H9 (cell line): ENCODE measurements around the gene PEPD. TPM values are rescaled to one million over a fixed set of nuclear protein-coding genes. Genes with fewer than 3 reads are reported as not detected.

Source experiments
- DNase-seq: peaks from one replicate; pipeline ENCODE4 v3.0.0-alpha.2; 2017
- H2AFZ ChIP-seq: one replicate; pipeline ENCODE4 v1.6.1; 2013; ENCODE audit warnings: mild to moderate bottlenecking, low read length, control low read depth, moderate library complexity
- H2AK5ac ChIP-seq: 2 replicates; pipeline ENCODE4 v1.6.1; 2013; ENCODE audit warnings: low read length, control low read depth, mixed read lengths; ENCODE audit not compliant: insufficient read length
- H2BK120ac ChIP-seq: one replicate; pipeline ENCODE4 v1.6.1; 2013; ENCODE audit warnings: low read depth, mild to moderate bottlenecking, low read length, control low read depth, inconsistent platforms; ENCODE audit not compliant: poor library complexity, severe bottlenecking
- H2BK12ac ChIP-seq: 2 replicates; pipeline ENCODE4 v1.6.1; 2013; ENCODE audit warnings: low read length, control low read depth, mixed read lengths, low read depth; ENCODE audit not compliant: insufficient read length
- H2BK15ac ChIP-seq: 2 replicates; pipeline ENCODE4 v1.6.1; 2013; ENCODE audit warnings: low read depth, low read length, control low read depth
- H2BK20ac ChIP-seq: one replicate; pipeline ENCODE4 v1.6.1; 2013; ENCODE audit warnings: low read depth, mild to moderate bottlenecking, low read length, control low read depth, inconsistent platforms; ENCODE audit not compliant: poor library complexity, severe bottlenecking
- H2BK5ac ChIP-seq: 2 replicates; pipeline ENCODE4 v1.6.1; 2013; ENCODE audit warnings: low read length, control low read depth, mixed read lengths; ENCODE audit not compliant: insufficient read length
- H3K14ac ChIP-seq: 2 replicates; pipeline ENCODE4 v1.6.1; 2013; ENCODE audit warnings: low read length, control low read depth; ENCODE audit not compliant: insufficient read depth
- H3K18ac ChIP-seq: 2 replicates; pipeline ENCODE4 v1.6.1; 2013; ENCODE audit warnings: low read depth, mild to moderate bottlenecking, mixed read lengths, low read length, control low read depth; ENCODE audit not compliant: insufficient read length
- H3K23ac ChIP-seq: 2 replicates; pipeline ENCODE4 v1.6.1; 2013; ENCODE audit warnings: low read length, control low read depth, mixed read lengths, low read depth; ENCODE audit not compliant: insufficient read length
- H3K23me2 ChIP-seq: 2 replicates; pipeline ENCODE4 v1.6.1; 2013; ENCODE audit warnings: low read depth, mild to moderate bottlenecking, mixed read lengths, low read length, control low read depth; ENCODE audit not compliant: insufficient read length, poor library complexity, severe bottlenecking
- H3K27ac ChIP-seq: 2 replicates; pipeline ENCODE4 v1.5.1; 2013; ENCODE audit warnings: low read length, control low read depth, mixed read lengths, low read depth; ENCODE audit not compliant: insufficient read length
- H3K27me3 ChIP-seq: 2 replicates; pipeline ENCODE4 v1.6.1; 2013; ENCODE audit warnings: low read length, control low read depth, inconsistent platforms; ENCODE audit not compliant: insufficient read depth
- H3K4ac ChIP-seq: 2 replicates; pipeline ENCODE4 v1.6.1; 2013; ENCODE audit warnings: low read depth, mild to moderate bottlenecking, control low read depth, inconsistent platforms, low read length, moderate library complexity
- H3K4me1 ChIP-seq: 2 replicates; pipeline ENCODE4 v1.6.1; 2013; ENCODE audit warnings: low read length, control low read depth, inconsistent platforms; ENCODE audit not compliant: insufficient read depth
- H3K4me2 ChIP-seq: 2 replicates; pipeline ENCODE4 v1.6.1; 2013; ENCODE audit warnings: low read length, control low read depth, mixed read lengths; ENCODE audit not compliant: insufficient read length, insufficient read depth
- H3K56ac ChIP-seq: 2 replicates; pipeline ENCODE4 v1.6.1; 2013; ENCODE audit warnings: low read depth, mild to moderate bottlenecking, mixed read lengths, low read length, control low read depth; ENCODE audit not compliant: insufficient read length
- H3K79me1 ChIP-seq: 2 replicates; pipeline ENCODE4 v1.6.1; 2013; ENCODE audit warnings: low read depth, mild to moderate bottlenecking, moderate library complexity, low read length, control low read depth, inconsistent platforms; ENCODE audit not compliant: insufficient read depth, poor library complexity, severe bottlenecking
- H3K79me2 ChIP-seq: 2 replicates; pipeline ENCODE4 v1.6.1; 2013; ENCODE audit warnings: low read length, control low read depth, inconsistent platforms; ENCODE audit not compliant: insufficient read depth
- H3K9ac ChIP-seq: 2 replicates; pipeline ENCODE4 v1.6.1; 2013; ENCODE audit warnings: low read length, control low read depth, mixed read lengths; ENCODE audit not compliant: insufficient read length; ENCODE audit errors: extremely low read depth
- H3K9me3 ChIP-seq: one replicate; pipeline ENCODE4 v1.6.1; 2013; ENCODE audit warnings: low read depth, low read length, inconsistent platforms; ENCODE audit not compliant: control insufficient read depth
- H3T11ph ChIP-seq: one replicate; pipeline ENCODE4 v1.6.1; 2013; ENCODE audit warnings: mild to moderate bottlenecking, low read length, control low read depth, inconsistent platforms
- H4K20me1 ChIP-seq: one replicate; pipeline ENCODE4 v1.6.1; 2013; ENCODE audit not compliant: control insufficient read depth, insufficient read length, insufficient read depth
- H4K5ac ChIP-seq: 2 replicates; pipeline ENCODE4 v1.6.1; 2013; ENCODE audit warnings: low read depth, mild to moderate bottlenecking, mixed read lengths, low read length, control low read depth; ENCODE audit not compliant: insufficient read length
- H4K8ac ChIP-seq: replicated peaks from 2 replicates; pipeline ENCODE4 v1.6.1; 2013; ENCODE audit warnings: low read length, control low read depth, mixed read lengths, low read depth; ENCODE audit not compliant: insufficient read length
- H4K91ac ChIP-seq: 2 replicates; pipeline ENCODE4 v1.6.1; 2013; ENCODE audit warnings: low read depth, mild to moderate bottlenecking, moderate library complexity, mixed read lengths, low read length, control low read depth; ENCODE audit not compliant: insufficient read length
- H3K27ac Mint-ChIP-seq, 3 experiments: 2 replicates in 2 of 3; 3 replicates in 1 of 3; pipeline ENCODE4 v1.8.0; 2020 to 2021; ENCODE audit warnings: mixed read lengths in 3 of 3, mild to moderate bottlenecking in 1 of 3, moderate library complexity in 1 of 3
- H3K27me3 Mint-ChIP-seq: 2 replicates; pipeline ENCODE4 v1.8.0; 2021; ENCODE audit warnings: low read depth, mild to moderate bottlenecking, moderate library complexity, mixed read lengths
- H3K36me3 Mint-ChIP-seq, 3 experiments: 2 replicates in 2 of 3; 3 replicates in 1 of 3; pipeline ENCODE4 v1.8.0; 2020 to 2021; ENCODE audit warnings: low read depth in 3 of 3, mixed read lengths in 3 of 3; ENCODE audit not compliant: insufficient read depth in 1 of 3
- H3K4me1 Mint-ChIP-seq, 2 experiments: 2 replicates each; pipeline ENCODE4 v1.8.0; 2020; ENCODE audit warnings: mixed read lengths in 2 of 2
- H3K4me3 Mint-ChIP-seq, 2 experiments: 2 replicates in 1 of 2; 3 replicates in 1 of 2; pipeline ENCODE4 v1.8.0; 2020 to 2021; ENCODE audit warnings: mild to moderate bottlenecking in 2 of 2, mixed read lengths in 2 of 2, moderate library complexity in 1 of 2
- H3K9me3 Mint-ChIP-seq, 2 experiments: 2 replicates in 1 of 2; 3 replicates in 1 of 2; pipeline ENCODE4 v1.8.0; 2020; ENCODE audit warnings: mild to moderate bottlenecking in 2 of 2, mixed read lengths in 2 of 2, moderate library complexity in 1 of 2
- CTCF ChIP-seq: fragments of 200-600 bp; sonication (generic); conservative IDR thresholded peaks from 3 replicates; pipeline ENCODE4 v1.8.0; 2021; ENCODE audit warnings: antibody characterized with exemption, mild to moderate bottlenecking
- WGBS: extraction: QIAGEN DNeasy Blood & Tissue Kit; methylation state at CpG from one replicate; pipeline ENCODE4 v1.1.7; 2013; ENCODE audit warnings: missing lambda C conversion rate, low lambda C conversion rate, mixed read lengths; ENCODE audit not compliant: insufficient read length; ENCODE audit errors: extremely low coverage; 5-methylcytosine and 5-hydroxymethylcytosine counted together
- total RNA-seq: library from RNA; stranded (reverse); gene quantifications from 2 replicates; pipeline ENCODE4 v1.2.1, GENCODE V29; 2021

Gene PEPD
- total RNA-seq, 1 experiment from 2014 or later = 52.8 TPM

- H3K56ac ChIP-seq = no peak overlapping the region
- H3K27me3 Mint-ChIP-seq = peaks cover 23% of the 10 kb centered on the region
- H3K79me1 ChIP-seq = no peaks in the 10 kb centered on the region
- H3K79me2 ChIP-seq = no peaks in the 10 kb centered on the region
- no peak for TF ChIP-seq CTCF
- H2BK15ac ChIP-seq = no peak overlapping the region
- no peak overlapping the region for H3K18ac ChIP-seq
- no peaks in the 10 kb centered on the region for H3K36me3 Mint-ChIP-seq
- H3K9me3 Mint-ChIP-seq = no peaks in the 10 kb centered on the region
- H2BK12ac ChIP-seq = no peak overlapping the region
- H4K5ac ChIP-seq = no peak overlapping the region
- no peak overlapping the region for H2BK120ac ChIP-seq
- H3K9me3 ChIP-seq = no peaks in the 10 kb centered on the region
- no peak overlapping the region for H3K4me3 Mint-ChIP-seq
- no peak overlapping the region for H2BK5ac ChIP-seq
- no CpG with 5 or more reads among the region's 12 CpGs for WGBS
- no peaks in the 10 kb centered on the region for H3K23me2 ChIP-seq
- no peak overlapping the region for H4K91ac ChIP-seq
- H3K4me1 Mint-ChIP-seq = peaks cover 5 to 7% of the 10 kb centered on the region in 2 experiments
- no peak overlapping the region for H2AFZ ChIP-seq
- no peak overlapping the region for H3T11ph ChIP-seq
- no peaks in the 10 kb centered on the region for H4K20me1 ChIP-seq
- H3K27me3 ChIP-seq = no peaks in the 10 kb centered on the region
- H3K4me2 ChIP-seq = no peak overlapping the region
- H2BK20ac ChIP-seq = no peak overlapping the region
- no peak overlapping the region for H3K14ac ChIP-seq
- no peak overlapping the region for H3K9ac ChIP-seq
- no peak overlapping the region for H3K4ac ChIP-seq
- no peak overlapping the region for H3K23ac ChIP-seq
- no peak overlapping the region for H2AK5ac ChIP-seq
- DNase-seq = no peak
- H3K27ac ChIP-seq = no peak overlapping the region
- no peaks in the 10 kb centered on the region for H3K4me1 ChIP-seq
- H4K8ac ChIP-seq = no peak overlapping the region
- no peak overlapping the region for H3K27ac Mint-ChIP-seq
Observed at GRCh38 chr19:33348301-33349010, 173.1 kb downstream of the PEPD start.
